OCI-LY7 (cell line): ENCODE data around the gene DEGS2.

Experiments
- EZH2phosphoT487 ChIP-seq: fragments of 200-600 bp; sonication (generic); IDR thresholded peaks from 2 replicates; pipeline ENCODE4 v1.6.1; 2018; ENCODE audit warnings: low read depth, borderline replicate concordance, mild to moderate bottlenecking, mixed run types, antibody characterized with exemption, low read length, moderate library complexity, mixed read lengths
- TF ChIP-seq, protein P1 (sequence below): fragments of 200-600 bp; sonication (generic); conservative IDR thresholded peaks from 2 replicates; pipeline ENCODE4 v1.5.1; 2014; ENCODE audit warnings: mild to moderate bottlenecking, antibody characterized with exemption, low read length, moderate library complexity, mixed read lengths

DNA sequence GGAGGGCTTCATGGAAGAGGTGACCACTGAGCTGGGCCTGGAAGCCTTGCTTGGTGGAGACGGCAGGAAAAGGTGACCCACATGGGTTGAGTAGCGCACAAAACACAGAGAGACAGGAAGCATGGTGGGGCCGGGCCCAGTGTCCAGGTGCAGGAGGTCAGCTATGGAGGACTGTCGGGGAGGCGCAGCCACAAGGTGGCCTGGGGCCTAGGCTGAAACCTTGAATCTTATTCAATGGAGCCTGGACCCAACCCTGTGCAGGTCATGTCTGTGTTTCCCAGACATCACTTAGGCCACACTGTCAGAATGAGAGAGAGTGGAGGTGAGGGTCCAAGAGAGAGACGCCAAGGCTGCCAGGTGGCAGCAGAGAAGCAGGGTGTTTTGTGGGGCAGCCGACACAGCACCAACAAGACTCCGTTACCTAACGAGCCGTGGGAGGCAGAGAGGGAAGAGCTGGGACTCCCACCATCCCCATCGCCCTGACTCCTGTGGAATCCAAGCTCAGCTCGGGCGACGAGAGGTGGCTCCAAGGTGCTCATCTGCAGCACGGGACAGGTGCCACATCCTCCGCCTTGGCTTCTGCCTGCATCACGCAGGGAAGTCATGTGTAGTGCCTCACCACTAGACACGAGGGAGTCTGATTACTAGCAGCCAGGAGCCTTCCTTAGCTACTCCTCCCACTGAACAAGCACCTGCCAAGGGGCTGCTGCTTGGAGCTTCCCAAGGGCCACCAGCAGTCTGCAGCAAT lies 38.7 kb downstream of the DEGS2 start:
- TF ChIP-seq, protein P1, sequence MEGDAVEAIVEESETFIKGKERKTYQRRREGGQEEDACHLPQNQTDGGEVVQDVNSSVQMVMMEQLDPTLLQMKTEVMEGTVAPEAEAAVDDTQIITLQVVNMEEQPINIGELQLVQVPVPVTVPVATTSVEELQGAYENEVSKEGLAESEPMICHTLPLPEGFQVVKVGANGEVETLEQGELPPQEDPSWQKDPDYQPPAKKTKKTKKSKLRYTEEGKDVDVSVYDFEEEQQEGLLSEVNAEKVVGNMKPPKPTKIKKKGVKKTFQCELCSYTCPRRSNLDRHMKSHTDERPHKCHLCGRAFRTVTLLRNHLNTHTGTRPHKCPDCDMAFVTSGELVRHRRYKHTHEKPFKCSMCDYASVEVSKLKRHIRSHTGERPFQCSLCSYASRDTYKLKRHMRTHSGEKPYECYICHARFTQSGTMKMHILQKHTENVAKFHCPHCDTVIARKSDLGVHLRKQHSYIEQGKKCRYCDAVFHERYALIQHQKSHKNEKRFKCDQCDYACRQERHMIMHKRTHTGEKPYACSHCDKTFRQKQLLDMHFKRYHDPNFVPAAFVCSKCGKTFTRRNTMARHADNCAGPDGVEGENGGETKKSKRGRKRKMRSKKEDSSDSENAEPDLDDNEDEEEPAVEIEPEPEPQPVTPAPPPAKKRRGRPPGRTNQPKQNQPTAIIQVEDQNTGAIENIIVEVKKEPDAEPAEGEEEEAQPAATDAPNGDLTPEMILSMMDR: no peak
- TF ChIP-seq EZH2phosphoT487: no peak
